ENCODE results near the gene KRTAP12-3. TPM values are rescaled to one million over a fixed set of nuclear protein-coding genes. Genes with fewer than 3 reads are reported as not detected.
"Not testable (repeated sequence)": the region's sequence is repeated elsewhere in the genome, so short reads cannot be mapped to it uniquely, and the experiment has no call there.

The KRTAP12-3 gene
- polyA plus RNA-seq, 1 experiment = not detected

DNA sequence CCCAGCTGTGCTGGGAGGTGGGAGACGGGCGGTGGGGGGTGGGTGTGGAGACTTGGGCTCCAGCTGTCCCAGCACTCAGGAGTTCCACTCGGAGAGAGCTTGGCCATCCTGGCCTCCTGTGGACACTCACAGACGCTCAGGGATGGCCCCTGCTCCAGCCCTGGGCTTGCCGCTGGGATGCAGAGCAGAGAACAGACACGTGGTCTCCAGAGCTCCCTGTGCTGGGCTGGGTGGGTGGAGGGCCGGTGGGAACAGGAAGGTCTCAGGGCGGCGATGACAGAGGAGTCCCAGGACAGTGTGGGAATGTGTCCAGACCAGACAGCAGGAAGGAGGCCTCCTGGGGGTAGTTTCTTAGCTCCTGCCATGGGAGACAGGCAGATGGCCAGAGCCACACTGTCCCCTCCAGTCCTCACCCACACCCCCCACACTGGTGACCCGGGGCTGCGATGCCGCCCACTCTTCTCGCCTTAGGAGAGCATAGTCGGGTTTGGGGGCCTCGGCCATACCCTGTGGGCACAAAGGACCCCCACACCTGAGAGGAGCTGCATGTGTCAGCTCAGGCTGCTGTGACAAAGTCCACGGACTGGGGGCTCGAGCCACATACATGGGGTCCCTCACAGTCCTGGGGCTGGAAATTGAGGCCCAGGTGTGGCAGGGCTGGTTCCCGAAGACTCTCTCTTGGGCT is 28.9 kb upstream of the KRTAP12-3 start:
- no peak for DNase-seq (ENCODE audit: low read depth)
- H3K36me3 ChIP-seq (ENCODE audit: control insufficient read depth, insufficient read depth, low read length) = no peaks in the 10 kb centered on the region
- TF ChIP-seq, protein P1, sequence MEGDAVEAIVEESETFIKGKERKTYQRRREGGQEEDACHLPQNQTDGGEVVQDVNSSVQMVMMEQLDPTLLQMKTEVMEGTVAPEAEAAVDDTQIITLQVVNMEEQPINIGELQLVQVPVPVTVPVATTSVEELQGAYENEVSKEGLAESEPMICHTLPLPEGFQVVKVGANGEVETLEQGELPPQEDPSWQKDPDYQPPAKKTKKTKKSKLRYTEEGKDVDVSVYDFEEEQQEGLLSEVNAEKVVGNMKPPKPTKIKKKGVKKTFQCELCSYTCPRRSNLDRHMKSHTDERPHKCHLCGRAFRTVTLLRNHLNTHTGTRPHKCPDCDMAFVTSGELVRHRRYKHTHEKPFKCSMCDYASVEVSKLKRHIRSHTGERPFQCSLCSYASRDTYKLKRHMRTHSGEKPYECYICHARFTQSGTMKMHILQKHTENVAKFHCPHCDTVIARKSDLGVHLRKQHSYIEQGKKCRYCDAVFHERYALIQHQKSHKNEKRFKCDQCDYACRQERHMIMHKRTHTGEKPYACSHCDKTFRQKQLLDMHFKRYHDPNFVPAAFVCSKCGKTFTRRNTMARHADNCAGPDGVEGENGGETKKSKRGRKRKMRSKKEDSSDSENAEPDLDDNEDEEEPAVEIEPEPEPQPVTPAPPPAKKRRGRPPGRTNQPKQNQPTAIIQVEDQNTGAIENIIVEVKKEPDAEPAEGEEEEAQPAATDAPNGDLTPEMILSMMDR (IDR thresholded peaks at IDR 0.05; ENCODE audit: insufficient read depth, low read depth, low read length) = no peak
- H3K4me3 ChIP-seq (ENCODE audit: low read depth, low read length) = no peak overlapping the region
- CTCF ChIA-PET = no interaction called here
- POLR2A ChIA-PET = no interaction called here
- H3K27me3 ChIP-seq (ENCODE audit: control insufficient read depth, insufficient read depth, low read length) = no peaks in the 10 kb centered on the region

DNA sequence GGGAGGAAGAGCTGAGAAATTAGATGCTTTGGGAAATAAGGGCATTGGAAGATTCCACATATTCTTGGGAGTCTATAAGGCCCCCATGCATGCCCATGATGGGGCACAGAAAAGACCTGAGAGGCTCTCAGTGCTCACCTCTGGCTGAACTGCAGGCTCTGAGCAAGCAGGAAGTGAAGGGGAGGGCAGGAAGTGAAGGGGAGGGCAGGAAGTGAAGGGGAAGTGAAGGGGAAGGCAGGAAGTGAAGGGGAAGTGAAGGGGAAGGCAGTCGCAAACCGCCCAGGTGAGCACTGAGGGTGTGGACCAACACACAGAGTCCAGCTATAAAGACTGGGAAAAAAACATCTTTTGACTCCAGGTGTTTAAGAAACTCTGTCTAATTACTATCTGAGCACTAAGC is 27.3 kb upstream of the KRTAP12-3 start:
- TF ChIP-seq, protein P1 (IDR thresholded peaks at IDR 0.05; ENCODE audit: insufficient read depth, low read depth, low read length) = no peak
- ChIA-PET CTCF (no interaction called here), POLR2A (no interaction called here)
- no peaks in the 10 kb centered on the region for H3K36me3 ChIP-seq (ENCODE audit: control insufficient read depth, insufficient read depth, low read length)
- H3K27me3 ChIP-seq (ENCODE audit: control insufficient read depth, insufficient read depth, low read length) = no peaks in the 10 kb centered on the region
- no peak for DNase-seq (ENCODE audit: low read depth)
- no peak overlapping the region for H3K4me3 ChIP-seq (ENCODE audit: low read depth, low read length)

DNA sequence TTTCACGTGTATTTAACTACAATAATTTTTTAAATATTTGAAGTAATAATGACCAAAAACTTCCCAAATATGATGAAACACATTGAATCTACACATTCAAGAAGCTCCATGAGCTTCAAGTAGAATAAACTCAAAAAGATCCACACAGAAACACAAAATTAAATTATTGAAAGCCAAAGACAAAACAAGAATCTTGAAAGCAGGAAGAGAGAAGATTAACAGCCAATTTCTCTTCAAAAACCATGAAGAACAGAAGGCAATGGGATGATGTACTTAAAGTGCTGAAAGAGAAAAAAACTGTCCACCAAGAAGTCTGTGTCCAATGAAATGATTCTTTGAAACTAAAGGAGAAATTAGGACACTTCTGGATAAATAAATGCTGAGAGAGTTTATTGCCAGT is 25.7 kb upstream of the KRTAP12-3 start:
- Histone ChIP-seq H3K36me3 (ENCODE audit: control insufficient read depth, insufficient read depth, low read length) (no peaks in the 10 kb centered on the region), H3K4me3 (ENCODE audit: low read depth, low read length) (no peak overlapping the region), H3K27me3 (ENCODE audit: control insufficient read depth, insufficient read depth, low read length) (no peaks in the 10 kb centered on the region)
- ChIA-PET POLR2A (no interaction called here), CTCF (no interaction called here)
- DNase-seq (ENCODE audit: low read depth) = no peak
- TF ChIP-seq, protein P1 (IDR thresholded peaks at IDR 0.05; ENCODE audit: insufficient read depth, low read depth, low read length) = no peak

DNA sequence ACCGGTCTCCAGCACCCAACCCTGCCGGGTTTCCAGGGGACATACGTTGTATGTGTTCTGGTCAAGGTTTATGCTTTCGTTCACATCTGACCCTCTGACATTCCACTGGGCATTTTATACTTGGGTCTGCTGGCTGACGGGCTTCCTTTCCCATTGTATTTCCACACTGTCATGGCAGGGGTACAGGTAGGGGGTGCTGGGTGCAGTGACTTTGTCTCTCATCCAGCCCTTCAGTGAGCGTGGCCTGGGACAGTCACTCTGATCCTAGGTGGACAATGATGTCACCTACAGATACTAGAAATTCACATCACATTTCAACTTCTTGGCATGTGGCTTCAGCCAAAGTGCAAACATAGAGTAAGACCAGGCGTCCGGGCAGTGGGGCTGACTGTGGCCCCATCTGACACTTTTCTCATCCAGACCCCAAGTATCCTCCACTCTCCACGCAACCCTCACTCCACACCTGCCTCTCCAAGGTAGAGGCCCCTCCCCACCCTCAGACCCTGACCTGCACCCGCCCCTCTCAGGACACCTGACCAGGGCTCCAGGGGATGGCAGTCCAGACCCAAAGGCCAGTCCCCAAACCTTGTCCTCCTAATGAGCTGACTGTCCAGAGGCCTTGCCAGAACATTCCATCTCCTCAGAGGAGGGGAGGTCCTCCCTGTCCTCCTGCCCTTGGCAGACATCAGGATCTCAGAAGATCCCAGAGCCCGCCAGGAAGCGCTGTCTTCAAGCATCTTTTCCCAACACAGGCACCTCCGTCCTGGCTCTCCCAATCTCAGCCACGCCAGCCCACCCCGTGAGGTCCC is 21.3 kb upstream of the KRTAP12-3 start:
- TF ChIP-seq, protein P1 (IDR thresholded peaks at IDR 0.05; ENCODE audit: insufficient read depth, low read depth, low read length) = no peak
- no peak for DNase-seq (ENCODE audit: low read depth)
- Histone ChIP-seq H3K36me3 (ENCODE audit: control insufficient read depth, insufficient read depth, low read length) (no peaks in the 10 kb centered on the region), H3K4me3 (ENCODE audit: low read depth, low read length) (no peak overlapping the region), H3K27me3 (ENCODE audit: control insufficient read depth, insufficient read depth, low read length) (no peaks in the 10 kb centered on the region)
- POLR2A ChIA-PET = no interaction called here
- CTCF ChIA-PET = no interaction called here

DNA sequence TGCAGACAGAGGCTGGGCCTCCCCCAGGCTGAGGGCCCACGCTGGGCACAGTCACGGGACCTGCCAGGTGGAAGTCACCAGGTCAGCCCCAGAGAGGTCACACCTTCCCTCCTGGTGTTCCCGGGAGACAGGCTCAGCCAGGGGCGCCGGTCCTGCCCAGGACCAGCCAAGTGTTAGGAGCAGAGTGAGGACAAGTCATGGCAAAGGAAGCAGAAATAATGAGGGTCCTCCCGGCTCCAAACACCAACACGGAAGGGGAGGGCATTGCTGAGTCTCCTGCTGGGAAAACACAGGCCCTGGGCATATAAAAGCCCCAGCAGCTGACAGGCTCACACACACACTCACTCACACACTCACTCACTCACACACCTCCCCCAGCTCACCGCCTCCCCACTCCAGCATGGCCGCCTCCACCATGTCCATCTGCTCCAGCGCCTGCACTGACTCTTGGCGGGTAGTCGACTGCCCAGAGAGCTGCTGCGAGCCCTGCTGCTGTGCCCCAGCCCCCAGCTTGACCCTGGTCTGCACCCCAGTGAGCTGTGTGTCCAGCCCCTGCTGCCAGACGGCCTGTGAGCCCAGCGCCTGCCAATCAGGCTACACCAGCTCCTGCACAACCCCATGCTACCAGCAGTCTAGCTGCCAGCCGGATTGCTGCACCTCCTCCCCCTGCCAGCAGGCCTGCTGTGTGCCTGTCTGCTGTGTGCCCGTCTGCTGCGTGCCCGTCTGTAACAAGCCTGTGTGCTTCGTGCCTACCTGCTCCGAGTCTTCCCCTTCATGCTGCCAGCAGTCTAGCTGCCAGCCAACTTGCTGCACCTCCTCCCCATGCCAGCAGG is 20.5 kb upstream of the KRTAP12-3 start, which contains the start of gene KRTAP10-10:
Gene KRTAP10-10, plus strand, starts transcription at position 339 of the 833 bp plus-strand sequence. Its CDS starts 62 bp downstream, at position 401.
- ChIA-PET POLR2A (no interaction called here), CTCF (no interaction called here)
- no peak for DNase-seq (ENCODE audit: low read depth)
- no peaks in the 10 kb centered on the region for H3K27me3 ChIP-seq (ENCODE audit: control insufficient read depth, insufficient read depth, low read length)
- no peak within 1 kb of the TSS for H3K4me3 ChIP-seq (ENCODE audit: low read depth, low read length)
- TF ChIP-seq, protein P1 (IDR thresholded peaks at IDR 0.05; ENCODE audit: insufficient read depth, low read depth, low read length) = no peak
- H3K36me3 ChIP-seq (ENCODE audit: control insufficient read depth, insufficient read depth, low read length) = no peaks in the 10 kb centered on the region

DNA sequence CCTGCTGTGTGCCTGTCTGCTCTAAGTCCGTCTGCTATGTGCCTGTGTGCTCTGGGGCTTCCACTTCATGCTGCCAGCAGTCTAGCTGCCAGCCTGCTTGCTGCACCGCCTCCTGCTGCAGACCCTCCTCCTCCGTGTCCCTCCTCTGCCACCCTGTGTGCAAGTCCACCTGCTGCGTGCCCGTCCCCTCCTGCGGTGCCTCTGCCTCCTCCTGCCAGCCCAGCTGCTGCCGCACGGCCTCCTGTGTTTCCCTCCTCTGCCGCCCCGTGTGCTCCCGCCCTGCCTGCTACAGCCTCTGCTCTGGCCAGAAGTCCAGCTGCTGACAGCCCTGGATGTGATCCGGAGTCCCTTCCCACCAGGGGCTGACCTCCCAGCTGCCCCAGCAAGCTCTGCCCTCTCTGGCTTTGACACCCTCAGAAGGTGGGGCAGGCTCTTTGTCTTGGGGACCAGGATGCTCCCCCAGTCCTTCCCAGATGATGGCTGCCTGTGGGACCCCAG is 19.8 kb upstream of the KRTAP12-3 start:
- H3K27me3 ChIP-seq (ENCODE audit: control insufficient read depth, insufficient read depth, low read length); H3K4me3 ChIP-seq (ENCODE audit: low read depth, low read length); DNase-seq (ENCODE audit: low read depth); POLR2A ChIA-PET; CTCF ChIA-PET; H3K36me3 ChIP-seq (ENCODE audit: control insufficient read depth, insufficient read depth, low read length): not testable (repeated sequence)
